Stomach (tissue), 9 donors: ENCODE measurements around the gene KLHL30. TPM values are rescaled to one million over a fixed set of nuclear protein-coding genes. Genes with fewer than 3 reads are reported as not detected.
A peak's percentile ranks its signal among the peaks of the same experiment; 100 is the strongest.

Source experiments
- DNase-seq, 2 donors: peaks; one replicate each; pipeline versions ENCODE4 v3.0.0 to v3.0.0-alpha.2; 2013 to 2019
- H3K27ac ChIP-seq, 5 donors: fragments of 200-600 bp in 4 of 5; sonication (generic) in 4 of 5; one replicate each; pipeline ENCODE4 v1.5.1; 2013 to 2019; ENCODE audit warnings: mild to moderate bottlenecking in 1 of 5, moderate library complexity in 1 of 5
- H3K27me3 ChIP-seq, 3 donors: fragments of 200-600 bp; sonication (generic); one replicate each; pipeline ENCODE4 v1.5.1; 2017 to 2019; ENCODE audit warnings: mixed run types in 1 of 3
- H3K36me3 ChIP-seq, 4 donors: fragments of 200-600 bp; sonication (generic); 1 replicate in 3 of 4; 2 replicates in 1 of 4; pipeline ENCODE4 v1.5.1; 2016 to 2019
- H3K4me1 ChIP-seq, 4 donors: fragments of 200-600 bp; sonication (generic); one replicate each; pipeline ENCODE4 v1.5.1; 2016 to 2019
- H3K4me3 ChIP-seq, 4 donors: fragments of 200-600 bp; sonication (generic) in 3 of 4; one replicate each; pipeline ENCODE4 v1.5.1; 2016 to 2019; ENCODE audit warnings: mild to moderate bottlenecking in 1 of 4
- H3K9me3 ChIP-seq, 4 donors: fragments of 200-600 bp; sonication (generic); one replicate each; pipeline ENCODE4 v1.5.1; 2016 to 2019
- CTCF ChIP-seq, 7 experiments: fragments of 450-650 bp in 4 of 7; fragments of 200-600 bp in 3 of 7; sonication (generic) in 3 of 7; IDR thresholded peaks; one replicate each; pipeline ENCODE4 v1.5.1; 2016 to 2019; ENCODE audit warnings: antibody characterized with exemption in 7 of 7, control low read depth in 2 of 7, mild to moderate bottlenecking in 1 of 7
- EP300 ChIP-seq: sonication (generic); formaldehyde crosslinking; IDR thresholded peaks from one replicate; pipeline ENCODE4 v1.6.1; 2017; ENCODE audit warnings: antibody characterized with exemption
- POLR2A ChIP-seq, 4 donors: fragments of 450-650 bp; IDR thresholded peaks; one replicate each; pipeline ENCODE4 v1.6.1; 2016; ENCODE audit warnings: antibody characterized with exemption in 4 of 4, control low read depth in 2 of 4, mild to moderate bottlenecking in 1 of 4, moderate library complexity in 1 of 4
- POLR2AphosphoS5 ChIP-seq, 3 donors: sonication (generic); formaldehyde crosslinking; IDR thresholded peaks; one replicate each; pipeline ENCODE4 v1.6.1; 2016; ENCODE audit warnings: antibody characterized with exemption in 3 of 3
- WGBS, 5 donors: extraction: QIAGEN DNeasy Blood & Tissue Kit in 3 of 5; methylation state at CpG; one replicate each; pipeline versions ENCODE4 v1.1.5 to v1.1.7; 2013 to 2018; 5-methylcytosine and 5-hydroxymethylcytosine counted together
- intact Hi-C: fragments of 100-400 bp; cut with DNase I; formaldehyde crosslinking; loops from one replicate; pipeline ENCODE4 v1.15.1; 2023; ENCODE audit warnings: low total_unique reads
- polyA plus RNA-seq, 3 donors: library from polyadenylated mRNA; stranded (reverse); fragments of 200-250 nt; gene quantifications; one replicate each; pipeline ENCODE4 v1.2.3, GENCODE V29; 2013
- total RNA-seq, 5 donors: library from RNA; depleted of rRNA; stranded (reverse); fragments of >200 nt; gene quantifications; one replicate each; pipeline versions ENCODE4 v1.1.0 to v1.2.3, GENCODE V29; 2014 to 2016
- donor health status: healthy with polysubstance abuse.
- donor health status: Bipolar disorder and iron deficiency.
- donor health status: healthy.

KLHL30 gene
- total and polyA plus RNA-seq, 8 donors = 0.06 to 1.7 (median 0.37) TPM; not detected in 2

DNA sequence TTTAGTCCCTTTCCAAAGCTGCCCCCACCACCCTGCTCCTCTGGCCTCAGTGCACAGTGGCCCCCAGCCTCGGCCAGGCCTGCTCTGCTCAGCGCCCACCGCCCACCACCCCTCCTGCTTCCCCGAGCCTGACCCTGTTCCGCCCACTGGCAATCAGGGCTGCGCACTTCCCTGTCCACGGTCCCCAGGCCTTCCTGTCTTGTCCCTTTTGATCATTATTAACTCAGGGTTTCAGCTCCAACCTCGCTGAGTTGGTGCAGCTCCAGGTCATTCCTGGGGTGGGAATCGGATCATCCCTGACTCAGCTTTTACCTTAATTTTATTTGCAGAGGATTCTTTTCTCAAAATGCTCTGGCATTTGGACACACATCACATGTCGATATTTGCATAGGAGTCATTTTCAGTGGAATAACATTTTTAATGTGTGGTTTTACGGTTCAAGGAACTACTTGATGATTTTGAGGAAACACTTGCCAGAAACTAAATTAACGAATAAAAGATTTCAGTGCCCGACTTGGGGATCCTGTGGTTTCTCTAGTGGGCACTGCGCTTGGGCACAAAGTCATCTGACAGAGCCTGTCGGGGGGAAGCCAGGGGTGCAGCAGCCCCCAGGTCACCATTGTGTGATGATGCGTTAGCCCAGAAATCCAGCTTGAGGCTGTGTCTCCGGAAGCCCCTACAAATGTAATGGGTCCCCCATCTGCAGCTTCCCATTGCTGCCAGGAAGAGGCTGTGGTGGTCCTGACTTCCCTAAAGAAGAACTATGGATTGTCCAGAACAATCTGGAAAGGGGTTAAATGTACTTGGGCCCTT lies 39.4 kb upstream of the KLHL30 start:
- Histone ChIP-seq H3K4me3 (no peak overlapping the region), H3K9me3 (no peaks in the 10 kb centered on the region), H3K36me3 (peaks cover 0 to 6% (median 2%) of the 10 kb centered on the region in 4 donors), H3K27ac (peak overlapping the region in 4 of 5 donors; percentile 8 to 64 (median 18)), H3K27me3 (no peaks in the 10 kb centered on the region), H3K4me1 (peaks cover 0 to 19% (median 2%) of the 10 kb centered on the region in 4 donors)
- TF ChIP-seq CTCF (IDR thresholded peaks at IDR 0.05) (no peak), EP300 (no peak), POLR2A (IDR thresholded peaks at IDR 0.05) (no peak), POLR2AphosphoS5 (IDR thresholded peaks at IDR 0.05) (no peak)
- DNase-seq = peak in 1 of 2 donors; percentile 23
- WGBS, 5 donors = 69 to 74% (median 72%) methylated on average over 17 of the region's 17 CpGs
- intact Hi-C loops = no loop called here

- H3K36me3 ChIP-seq = peaks cover 0 to 4% (median 0%) of the 10 kb centered on the region in 4 donors
- intact Hi-C loops = no loop called here
- H3K27me3 ChIP-seq = no peaks in the 10 kb centered on the region
- H3K27ac ChIP-seq = no peak overlapping the region
- H3K4me1 ChIP-seq = peaks cover 0 to 19% (median 2%) of the 10 kb centered on the region in 4 donors
- DNase-seq = peak in 1 of 2 donors; percentile 21
- H3K4me3 ChIP-seq = no peak overlapping the region
- no peaks in the 10 kb centered on the region for H3K9me3 ChIP-seq
- 81 to 95% (median 90%) methylated on average over 4 to 10 of the region's 10 CpGs for WGBS, 5 donors
- TF ChIP-seq POLR2A (IDR thresholded peaks at IDR 0.05) (no peak), POLR2AphosphoS5 (IDR thresholded peaks at IDR 0.05) (no peak), CTCF (IDR thresholded peaks at IDR 0.05) (no peak), EP300 (no peak)
Measured at GRCh38 chr2:238099714-238100048, 38.8 kb upstream of the KLHL30 start.

GRCh38 chr2:238100049-238100820 lies 38.2 kb upstream of the KLHL30 start, which contains the start of gene ESPNL:
TSS of gene ESPNL (plus strand) at chr2:238100340. CDS start at chr2:238100420, 80 bp downstream.
- TF ChIP-seq POLR2AphosphoS5 (IDR thresholded peaks at IDR 0.05) (no peak), EP300 (no peak), POLR2A (IDR thresholded peaks at IDR 0.05) (no peak)
- Histone ChIP-seq H3K36me3 (no peaks in the 10 kb centered on the region), H3K27ac (peak within 1 kb of the TSS in 2 of 5 donors; percentile 14 to 64), H3K27me3 (no peaks in the 10 kb centered on the region), H3K9me3 (no peaks in the 10 kb centered on the region), H3K4me3 (no peak within 1 kb of the TSS), H3K4me1 (peaks cover 0 to 19% (median 2%) of the 10 kb centered on the region in 4 donors)
- intact Hi-C loops = no loop called here
- DNase-seq = peak in 1 of 2 donors; percentile 23
- WGBS, 5 donors = 83 to 89% (median 85%) methylated on average over 11 to 38 of the region's 38 CpGs

DNA sequence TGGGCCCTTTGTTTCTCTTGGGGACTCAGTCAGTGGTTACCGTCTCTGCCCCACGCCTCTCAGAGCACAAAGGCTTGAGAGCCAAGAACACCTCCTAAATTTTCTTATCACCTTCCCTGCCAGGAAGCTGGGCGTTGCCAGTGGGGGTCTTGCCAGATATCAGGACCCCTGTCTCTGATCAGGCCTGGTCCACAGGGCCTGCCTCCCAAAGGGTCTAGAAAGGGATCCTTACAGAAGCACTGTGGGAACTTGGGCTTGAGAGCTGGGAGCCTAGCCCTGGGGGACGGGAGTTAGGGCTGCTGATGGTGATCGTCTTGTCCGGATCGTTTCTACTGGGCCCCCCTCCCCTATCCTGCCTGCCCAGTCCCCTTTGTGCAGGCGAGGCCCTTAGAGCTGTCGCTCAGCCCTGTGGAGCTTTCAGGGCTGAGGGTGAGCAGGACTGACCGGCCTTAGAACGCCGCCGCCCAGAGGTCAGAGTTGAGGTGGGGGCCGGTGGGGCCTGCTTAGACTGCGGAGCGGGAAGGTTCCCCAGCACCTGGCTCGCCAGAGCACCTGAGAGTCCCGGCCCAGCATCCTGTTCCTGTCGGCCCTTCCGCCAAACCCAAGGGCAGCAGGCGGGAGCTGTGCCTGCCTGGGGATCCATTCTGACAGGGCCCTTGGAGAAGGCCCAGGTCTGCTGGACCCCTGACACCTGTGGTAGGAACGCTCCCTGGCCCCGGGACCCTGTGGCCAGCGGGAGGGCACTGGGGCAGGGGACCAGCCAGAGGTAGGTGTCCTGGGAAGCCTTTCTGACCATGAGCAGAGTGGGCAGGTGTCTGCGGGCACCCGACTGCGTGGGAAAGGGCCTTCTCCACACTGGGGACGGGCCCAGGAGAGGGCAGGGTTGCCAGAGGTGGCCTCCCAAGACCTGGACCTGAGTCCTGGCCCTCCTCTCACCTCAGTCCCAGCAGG lies 37.4 kb upstream of the KLHL30 start:
- Histone ChIP-seq H3K4me1 (peaks cover 0 to 19% (median 2%) of the 10 kb centered on the region in 4 donors), H3K36me3 (no peaks in the 10 kb centered on the region), H3K27ac (no peak overlapping the region), H3K27me3 (no peaks in the 10 kb centered on the region), H3K4me3 (no peak overlapping the region), H3K9me3 (no peaks in the 10 kb centered on the region)
- TF ChIP-seq POLR2AphosphoS5 (IDR thresholded peaks at IDR 0.05) (no peak), CTCF (IDR thresholded peaks at IDR 0.05) (no peak), EP300 (no peak), POLR2A (IDR thresholded peaks at IDR 0.05) (no peak)
- WGBS, 5 donors = 81 to 86% (median 84%) methylated on average over 9 to 28 of the region's 28 CpGs
- DNase-seq = peak in 1 of 2 donors; percentile 11
- intact Hi-C loops = no loop called here
